Hepatic stellate cell (primary cell): ENCODE results near the gene LMX1B.

ENCODE experiments used
- DNase-seq: peaks from one replicate; pipeline ENCODE4 v3.0.0; 2011; ENCODE audit warnings: low spot score

The LMX1B gene

GRCh38 chr9:126658956-126659555, 45.3 kb downstream of the LMX1B start:
- no peak for DNase-seq

DNA sequence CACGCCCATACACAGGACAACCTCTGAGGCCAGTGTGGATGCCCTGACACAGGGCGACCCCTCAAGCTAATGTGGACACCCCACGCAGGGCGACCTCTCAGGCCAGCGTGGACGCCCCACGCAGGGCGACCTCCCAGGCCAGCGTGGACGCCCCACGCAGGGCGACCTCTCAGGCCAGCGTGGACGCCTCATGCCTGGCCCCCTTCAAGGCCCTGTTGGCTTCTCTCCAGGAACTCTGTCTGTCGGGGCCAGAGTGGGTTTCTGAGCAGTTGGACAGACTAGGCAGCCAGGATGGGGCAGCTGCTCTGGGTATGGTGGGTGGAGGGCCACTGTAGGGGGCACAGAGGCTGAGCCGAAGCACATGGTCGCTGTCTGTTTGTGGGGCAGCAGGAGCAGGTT, 47.4 kb downstream of the LMX1B start:
- DNase-seq: no peak

- no peak for DNase-seq
Measured at GRCh38 chr9:126661521-126662251, 48.0 kb downstream of the LMX1B start.

DNA sequence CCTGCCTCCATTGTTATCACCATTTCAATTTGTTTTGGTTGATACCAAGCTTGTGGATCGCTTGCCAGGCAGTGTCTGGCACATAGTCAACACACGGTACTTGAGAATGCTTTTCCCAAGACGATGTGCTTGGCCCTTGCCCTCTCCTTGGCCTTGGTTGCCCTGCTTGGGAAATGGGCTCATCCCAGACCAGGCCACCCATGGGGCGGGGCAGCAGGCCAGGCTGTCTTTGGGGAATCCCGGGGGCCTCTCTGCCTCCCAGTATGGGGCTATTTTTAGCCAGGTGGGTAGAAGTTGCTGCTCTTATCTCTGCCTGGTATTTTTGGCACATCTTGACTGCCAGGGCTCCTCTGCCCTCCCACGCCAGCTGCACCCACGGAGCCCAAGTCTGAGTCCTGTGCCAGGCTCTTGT, 49.9 kb downstream of the LMX1B start:
- DNase-seq: no peak

DNA sequence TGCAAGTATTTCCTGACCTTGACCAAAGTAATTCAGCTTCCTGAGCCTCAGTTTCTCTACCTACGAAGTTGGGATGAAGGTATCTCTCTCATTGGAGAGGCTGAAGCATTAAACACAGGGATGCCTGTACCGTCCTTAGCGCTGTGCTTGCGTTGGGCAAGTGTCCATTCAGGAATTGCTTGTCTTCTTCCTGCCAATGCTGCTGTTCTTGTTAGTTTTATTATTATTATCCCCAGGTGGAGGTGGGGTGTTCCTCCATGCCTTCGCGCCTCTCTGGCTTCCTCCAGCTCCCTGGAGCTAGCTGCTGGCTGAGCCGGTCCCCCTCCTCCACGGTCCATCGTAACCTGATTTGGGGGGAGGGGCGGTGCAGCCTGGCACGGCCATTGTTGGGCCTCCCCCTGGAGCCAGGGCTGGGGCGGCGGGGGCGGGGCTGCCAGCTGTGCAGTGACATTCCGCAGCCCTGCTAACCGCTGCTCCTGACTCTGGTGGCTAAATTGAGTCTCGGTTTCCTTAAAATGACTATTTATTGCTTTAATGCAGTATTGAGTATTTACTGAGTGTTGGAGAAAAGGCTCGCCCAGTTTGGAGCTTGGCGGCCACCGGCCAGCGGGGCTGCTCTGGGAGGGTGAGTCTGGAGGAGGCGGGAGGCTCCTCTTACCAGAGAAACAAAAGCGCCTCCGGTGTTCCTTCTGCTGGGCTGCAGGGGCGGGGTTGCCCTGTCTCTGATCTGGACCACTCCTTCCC, 51.3 kb downstream of the LMX1B start:
- no peak for DNase-seq

GRCh38 chr9:126665644-126666035, 51.9 kb downstream of the LMX1B start:
- no peak for DNase-seq

GRCh38 chr9:126666155-126666803, 52.6 kb downstream of the LMX1B start:
- no peak for DNase-seq

DNA sequence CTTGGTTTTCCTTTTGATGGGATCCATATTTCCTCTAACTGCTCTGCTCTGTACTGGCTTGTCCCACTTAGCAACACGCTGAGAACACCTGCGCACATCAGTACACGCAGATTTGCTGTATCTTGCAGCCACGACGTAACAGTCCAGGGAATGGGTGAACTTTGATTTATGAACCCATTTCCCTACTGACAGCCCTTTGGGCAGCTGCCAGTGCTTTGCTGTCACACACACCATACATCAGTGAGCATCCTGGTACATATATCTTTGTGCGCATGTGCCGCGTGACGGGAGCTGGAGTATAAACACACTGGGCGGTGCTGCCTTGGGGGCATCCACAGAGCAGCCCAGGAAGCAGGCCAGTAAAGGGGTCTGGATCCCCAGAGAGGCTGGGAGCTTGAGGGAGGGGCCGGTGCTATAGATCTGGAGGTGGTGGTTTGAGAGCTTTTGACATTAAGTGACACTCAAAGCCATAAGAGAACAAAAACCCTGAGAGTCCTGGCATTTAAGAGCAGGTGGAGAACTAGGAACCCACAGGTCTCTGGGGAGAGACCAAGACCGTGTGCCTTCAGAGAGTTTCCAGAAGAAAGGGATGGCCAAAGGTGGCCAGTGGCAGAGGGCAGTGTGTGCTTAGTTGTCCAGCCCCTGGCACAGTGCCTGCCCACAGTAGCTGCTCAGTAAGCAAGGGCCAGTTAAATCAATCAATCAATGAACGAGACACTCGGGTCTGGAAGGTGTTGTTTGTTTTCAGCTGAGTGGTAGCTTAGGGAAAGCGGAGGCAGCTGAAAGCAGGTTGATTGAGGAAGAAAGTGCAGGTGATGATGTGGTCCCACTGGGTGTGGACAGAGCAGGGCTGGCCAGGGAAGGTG, 53.7 kb downstream of the LMX1B start:
- no peak for DNase-seq

- DNase-seq: no peak
Measured at GRCh38 chr9:126668058-126668457, 54.3 kb downstream of the LMX1B start.

- no peak for DNase-seq
Measured at GRCh38 chr9:126669108-126669507, 55.4 kb downstream of the LMX1B start.

DNA sequence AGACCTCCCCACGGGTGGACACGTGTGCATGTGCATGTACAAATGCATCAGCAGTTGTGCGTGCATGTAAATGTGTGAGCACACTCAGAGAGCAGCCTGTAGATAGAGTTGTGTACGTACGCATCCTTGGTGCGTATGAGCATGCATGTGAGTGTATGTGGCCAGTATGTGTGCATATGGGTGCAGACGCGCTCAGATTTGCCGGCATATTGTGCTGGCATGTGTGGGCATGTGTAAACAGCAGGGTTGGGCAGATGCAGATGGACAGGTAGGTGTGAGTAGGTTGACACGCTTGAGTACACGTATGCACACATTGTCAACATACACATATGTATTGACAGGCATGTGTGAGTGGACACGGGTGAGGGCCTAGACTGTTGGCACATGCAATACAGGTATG, 56.5 kb downstream of the LMX1B start:
- no peak for DNase-seq

- DNase-seq: no peak
Measured at GRCh38 chr9:126671381-126671831, 57.7 kb downstream of the LMX1B start.

DNA sequence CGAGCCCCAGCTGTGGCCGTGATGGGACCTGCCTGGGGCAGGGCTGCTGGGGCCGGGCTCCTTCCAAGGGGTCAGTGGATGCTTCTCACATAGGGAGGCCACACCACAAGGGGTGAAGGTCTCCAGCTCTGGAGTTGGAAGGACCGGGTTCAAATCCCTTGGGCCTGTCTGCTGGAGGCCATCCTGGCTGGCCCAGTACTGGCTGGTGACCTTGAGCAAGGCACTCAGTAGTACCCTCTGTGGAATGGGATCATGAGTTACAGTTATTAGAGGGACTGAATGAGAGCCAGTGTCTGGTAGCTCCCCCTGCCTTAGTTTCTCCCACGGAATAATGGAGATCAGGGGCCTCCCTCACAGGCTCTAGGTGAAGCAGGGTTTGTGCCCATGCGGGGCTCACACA, 58.3 kb downstream of the LMX1B start:
- DNase-seq: no peak

DNA sequence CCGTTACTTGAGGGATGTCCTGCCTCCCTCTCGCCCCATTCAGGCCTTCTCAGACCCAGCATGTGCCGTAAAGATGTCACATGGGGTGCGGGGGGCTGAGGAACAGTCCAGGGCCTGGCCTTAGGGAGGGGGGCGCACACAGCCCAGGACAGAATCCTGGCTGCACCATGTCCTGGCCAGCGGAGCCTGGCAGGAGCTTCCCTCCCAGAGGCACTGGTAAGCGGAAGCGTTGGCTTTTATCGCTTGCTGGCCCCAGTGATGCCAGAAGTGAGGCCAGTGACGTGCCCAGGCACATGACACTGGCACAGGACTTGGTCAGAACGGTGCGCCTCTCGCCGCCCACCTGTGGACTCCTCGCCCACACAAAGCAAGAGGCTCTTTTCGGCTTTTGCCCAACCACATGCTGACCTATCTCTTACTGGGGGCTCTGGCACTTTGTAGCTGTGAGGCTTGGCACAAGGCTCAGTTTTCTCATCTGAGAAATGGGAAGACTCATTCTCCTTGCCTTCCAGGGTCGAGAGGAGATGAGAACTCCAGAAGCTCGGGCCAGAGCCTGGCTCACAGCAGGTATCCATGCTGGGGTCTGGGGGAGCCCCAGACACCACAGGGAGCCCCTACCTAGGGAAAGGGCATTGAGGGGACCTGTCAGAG, 59.0 kb downstream of the LMX1B start:
- no peak for DNase-seq

- no peak for DNase-seq
Measured at GRCh38 chr9:126673689-126674364, 60.1 kb downstream of the LMX1B start.

- no peak for DNase-seq
Measured at GRCh38 chr9:126674365-126675146, 60.8 kb downstream of the LMX1B start.

DNA sequence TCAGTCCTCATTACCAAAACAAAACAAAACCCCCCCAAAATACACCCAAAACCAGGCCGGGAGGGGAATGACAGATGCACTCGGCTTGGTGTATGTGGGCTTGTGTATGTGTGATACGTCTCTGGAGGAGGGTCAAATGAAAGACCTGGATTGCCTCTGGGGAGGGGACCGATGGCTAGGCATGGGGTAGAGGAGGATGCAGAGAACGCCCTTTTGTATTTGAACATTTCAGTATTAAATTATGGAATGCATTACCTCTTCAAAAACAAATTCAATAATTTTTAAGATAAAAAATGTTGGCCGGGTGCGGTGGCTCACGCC, 61.4 kb downstream of the LMX1B start:
- DNase-seq: no peak

DNA sequence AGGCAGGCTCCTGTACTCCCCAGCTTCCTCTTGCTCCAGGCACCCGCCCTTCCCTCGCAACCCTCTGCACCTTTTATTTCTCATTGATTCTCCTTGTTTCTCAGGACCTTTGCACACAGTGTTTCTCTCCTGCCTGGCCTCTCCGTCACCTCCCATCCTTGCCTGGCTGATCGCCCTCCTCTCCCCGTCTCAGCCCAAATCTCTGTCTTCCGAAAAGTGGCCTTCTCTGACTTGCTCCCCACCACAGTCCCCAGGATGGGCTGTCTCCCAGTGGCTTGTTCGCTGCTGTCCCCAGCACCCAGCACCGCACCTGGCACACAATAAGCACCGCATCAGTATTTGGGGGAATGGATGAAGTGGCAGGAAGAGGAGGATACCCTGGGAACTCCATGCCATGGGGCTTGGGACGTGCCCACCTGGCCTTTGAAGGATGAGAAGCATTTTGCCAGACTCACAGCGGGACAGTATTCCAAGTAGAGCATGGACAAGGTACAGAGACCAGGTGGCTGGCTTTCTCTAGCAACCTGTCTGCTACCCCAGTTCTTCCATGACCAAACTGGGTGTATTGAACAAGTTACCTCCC, 62.5 kb downstream of the LMX1B start:
- DNase-seq: no peak

GRCh38 chr9:126676685-126677143, 63.0 kb downstream of the LMX1B start:
- no peak for DNase-seq
